C4-2B (cell line): ENCODE results near the gene CMTM2.
"Not testable (repeated sequence)": the region's sequence is repeated elsewhere in the genome, so short reads cannot be mapped to it uniquely, and the experiment has no call there.

Experiments used
- H3K27ac ChIP-seq: fragments of 450-650 bp; 2 replicates; pipeline ENCODE4 v1.5.1; 2017
- CTCF ChIP-seq: fragments of 450-650 bp; conservative IDR thresholded peaks from 2 replicates; pipeline ENCODE4 v1.5.1; 2017; ENCODE audit warnings: mild to moderate bottlenecking
- ZFX ChIP-seq: fragments of 450-650 bp; IDR thresholded peaks from 2 replicates; pipeline ENCODE4 v1.6.1; 2017

CMTM2 gene

GRCh38 chr16:66619534-66620428 lies 40.5 kb downstream of the CMTM2 start:
- TF ChIP-seq ZFX: no peak
- TF ChIP-seq CTCF: no peak
- H3K27ac ChIP-seq: no peak overlapping the region

- TF ChIP-seq ZFX: no peak
- TF ChIP-seq CTCF: no peak
- H3K27ac ChIP-seq: no peak overlapping the region
These were observed 41.1 kb downstream of the CMTM2 start for GRCh38 chr16:66620429-66620795.

- no peak overlapping the region for H3K27ac ChIP-seq
- TF ChIP-seq ZFX (no peak), CTCF (no peak)
These were observed 42.7 kb downstream of the CMTM2 start for GRCh38 chr16:66621973-66622372.

GRCh38 chr16:66622863-66623262 lies 43.6 kb downstream of the CMTM2 start:
- no peak overlapping the region for H3K27ac ChIP-seq
- TF ChIP-seq CTCF: no peak
- TF ChIP-seq ZFX: no peak

GRCh38 chr16:66623755-66624154 lies 44.5 kb downstream of the CMTM2 start:
- no peak for TF ChIP-seq ZFX
- TF ChIP-seq CTCF: no peak
- H3K27ac ChIP-seq: no peak overlapping the region

- H3K27ac ChIP-seq: not testable (repeated sequence)
These were observed 48.5 kb downstream of the CMTM2 start for GRCh38 chr16:66627611-66628378.

- TF ChIP-seq CTCF (no peak), ZFX (no peak)
- no peak overlapping the region for H3K27ac ChIP-seq
These were observed 50.6 kb downstream of the CMTM2 start for GRCh38 chr16:66629856-66630255.

- not testable (repeated sequence) for H3K27ac ChIP-seq
These were observed 51.4 kb downstream of the CMTM2 start for GRCh38 chr16:66630561-66631260.

GRCh38 chr16:66631558-66631957 lies 52.3 kb downstream of the CMTM2 start:
- not testable (repeated sequence) for H3K27ac ChIP-seq
